Keratinocyte (primary cell): ENCODE results near the gene ZFP36. TPM values are rescaled to one million over a fixed set of nuclear protein-coding genes. Genes with fewer than 3 reads are reported as not detected.

Experiments
- DNase-seq: peaks from one replicate; pipeline ENCODE4 v3.0.0-alpha.2; 2011; ENCODE audit warnings: low read depth, missing footprints, low spot score
- FAIRE-seq: peaks from 2 replicates; lab custom pipeline; 2011; peaks lifted over from hg19 to GRCh38; lab: Jason Lieb, UNC
- H2AFZ ChIP-seq: 2 replicates; pipeline ENCODE4 v1.6.0; 2012; ENCODE audit warnings: low read length, control low read depth, inconsistent platforms; ENCODE audit not compliant: control insufficient read depth
- H3K27ac ChIP-seq: 2 replicates; pipeline ENCODE4 v1.5.1; 2011; ENCODE audit warnings: low read length; ENCODE audit not compliant: control insufficient read depth, insufficient read depth
- H3K27me3 ChIP-seq: 3 replicates; pipeline ENCODE4 v1.6.0; 2011; ENCODE audit warnings: low read length; ENCODE audit not compliant: control insufficient read depth, insufficient read depth; ENCODE audit errors: extremely low read depth
- H3K36me3 ChIP-seq, 2 experiments: 2 replicates in 1 of 2; 3 replicates in 1 of 2; pipeline ENCODE4 v1.5.1; 2011; ENCODE audit warnings: low read length in 2 of 2, mild to moderate bottlenecking in 1 of 2; ENCODE audit not compliant: control insufficient read depth in 2 of 2, insufficient read depth in 2 of 2; ENCODE audit errors: extremely low read depth in 1 of 2
- H3K4me1 ChIP-seq: 3 replicates; pipeline ENCODE4 v1.5.1; 2011; ENCODE audit warnings: low read length; ENCODE audit not compliant: control insufficient read depth, insufficient read depth; ENCODE audit errors: extremely low read depth
- H3K4me2 ChIP-seq: 3 replicates; pipeline ENCODE4 v1.6.0; 2011; ENCODE audit warnings: low read depth, low read length; ENCODE audit not compliant: control insufficient read depth, insufficient read depth; ENCODE audit errors: extremely low read depth
- H3K4me3 ChIP-seq, 3 experiments: fragments of 200-600 bp in 1 of 3; sonication (generic) in 1 of 3; 2 replicates in 2 of 3; 3 replicates in 1 of 3; pipeline ENCODE4 v1.5.1; 2011 to 2016; ENCODE audit warnings: low read length in 3 of 3, mild to moderate bottlenecking in 3 of 3, control low read depth in 2 of 3, inconsistent platforms in 1 of 3, low read depth in 1 of 3, mixed read lengths in 1 of 3, mixed run types in 1 of 3, moderate library complexity in 1 of 3; ENCODE audit not compliant: control insufficient read depth in 2 of 3, insufficient read depth in 2 of 3; ENCODE audit errors: extremely low read depth in 1 of 3
- H3K79me2 ChIP-seq: 2 replicates; pipeline ENCODE4 v1.6.0; 2012; ENCODE audit warnings: low read length; ENCODE audit not compliant: control insufficient read depth, insufficient read depth
- H3K9ac ChIP-seq: 3 replicates; pipeline ENCODE4 v1.6.0; 2011; ENCODE audit warnings: low read length; ENCODE audit not compliant: control insufficient read depth, insufficient read depth; ENCODE audit errors: extremely low read depth
- H3K9me1 ChIP-seq: 3 replicates; pipeline ENCODE4 v1.6.0; 2011; ENCODE audit warnings: low read length; ENCODE audit not compliant: control insufficient read depth, insufficient read depth; ENCODE audit errors: extremely low read depth
- H3K9me3 ChIP-seq: 2 replicates; pipeline ENCODE4 v1.5.1; 2012; ENCODE audit warnings: low read depth, low read length; ENCODE audit not compliant: control insufficient read depth
- H4K20me1 ChIP-seq: 3 replicates; pipeline ENCODE4 v1.6.0; 2011; ENCODE audit warnings: low read length; ENCODE audit not compliant: control insufficient read depth, insufficient read depth; ENCODE audit errors: extremely low read depth
- EZH2 ChIP-seq: IDR thresholded peaks from one replicate; pipeline ENCODE4 v1.6.1; 2012; ENCODE audit warnings: inconsistent platforms, mild to moderate bottlenecking, low read length, moderate library complexity
- dilution Hi-C: fragments of 300-500 bp; cut with MboI; formaldehyde crosslinking; loops from one replicate; pipeline ENCODE4 v1.7.0; 2020; ENCODE audit warnings: low sequenced_read_pairs; ENCODE audit not compliant: extremely low pct_ligation_motif_present
- polyA plus RNA-seq, 5 experiments: library from polyadenylated mRNA; depleted of rRNA in 3 of 5; stranded (reverse) in 3 of 5; stranded (forward) in 1 of 5; unstranded in 1 of 5; fragments of >200 nt; gene quantifications; 1 replicate in 1 of 5; 2 replicates in 3 of 5; 3 replicates in 1 of 5; pipeline versions ENCODE4 v1.2.1 to v1.2.3, GENCODE V29; 2011 to 2012; ENCODE audit warnings: missing spikeins in 2 of 5, low read depth in 1 of 5, low replicate concordance in 1 of 5
- TF ChIP-seq, protein P1 (sequence below), 3 experiments: IDR thresholded peaks in 1 of 3; conservative IDR thresholded peaks in 1 of 3; optimal IDR thresholded peaks in 1 of 3; 2 replicates in 2 of 3; 3 replicates in 1 of 3; pipeline versions ENCODE3 to v1.5.1; 2011; ENCODE audit warnings: low read length in 3 of 3, mild to moderate bottlenecking in 3 of 3, moderate library complexity in 2 of 3, control low read depth in 1 of 3, inconsistent platforms in 1 of 3; ENCODE audit not compliant: insufficient read depth in 2 of 3; ENCODE audit errors: extremely low read depth in 1 of 3

ZFP36 gene
- polyA plus RNA-seq, 1 donor (not counting 4 experiments of a cell fraction or from before 2014, with no cell fraction given), result 12.8 TPM

DNA sequence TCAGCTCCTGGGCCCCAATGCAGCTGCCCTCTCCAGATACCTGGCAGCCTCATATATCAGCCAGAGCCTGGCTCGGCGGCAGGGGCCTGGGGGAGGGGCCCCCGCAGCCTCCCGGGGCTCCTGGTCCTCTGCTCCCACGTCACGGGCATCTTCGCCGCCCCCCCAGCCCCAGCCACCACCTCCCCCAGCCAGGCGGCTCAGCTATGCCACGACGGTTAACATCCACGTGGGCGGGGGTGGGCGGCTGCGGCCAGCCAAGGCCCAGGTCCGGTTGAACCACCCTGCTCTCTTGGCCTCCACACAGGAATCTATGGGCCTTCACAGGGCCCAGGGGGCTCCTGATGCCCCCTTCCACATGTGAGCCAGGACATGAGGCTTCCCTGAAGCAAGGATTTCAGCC, 18.3 kb downstream of the ZFP36 start:
- Histone ChIP-seq H3K4me3 (no peak overlapping the region), H3K4me2 (no peak overlapping the region), H3K9ac (no peak overlapping the region), H3K4me1 (no peaks in the 10 kb centered on the region), H3K9me1 (no peaks in the 10 kb centered on the region), H3K27ac (no peak overlapping the region), H3K9me3 (no peaks in the 10 kb centered on the region), H3K27me3 (no peaks in the 10 kb centered on the region), H3K79me2 (no peaks in the 10 kb centered on the region), H2AFZ (no peak overlapping the region), H3K36me3 (peaks cover 0 to 3% of the 10 kb centered on the region in 2 experiments), H4K20me1 (no peaks in the 10 kb centered on the region)
- no peak for DNase-seq
- FAIRE-seq, result no peak
- dilution Hi-C loops, result no loop called here
- TF ChIP-seq, protein P1, sequence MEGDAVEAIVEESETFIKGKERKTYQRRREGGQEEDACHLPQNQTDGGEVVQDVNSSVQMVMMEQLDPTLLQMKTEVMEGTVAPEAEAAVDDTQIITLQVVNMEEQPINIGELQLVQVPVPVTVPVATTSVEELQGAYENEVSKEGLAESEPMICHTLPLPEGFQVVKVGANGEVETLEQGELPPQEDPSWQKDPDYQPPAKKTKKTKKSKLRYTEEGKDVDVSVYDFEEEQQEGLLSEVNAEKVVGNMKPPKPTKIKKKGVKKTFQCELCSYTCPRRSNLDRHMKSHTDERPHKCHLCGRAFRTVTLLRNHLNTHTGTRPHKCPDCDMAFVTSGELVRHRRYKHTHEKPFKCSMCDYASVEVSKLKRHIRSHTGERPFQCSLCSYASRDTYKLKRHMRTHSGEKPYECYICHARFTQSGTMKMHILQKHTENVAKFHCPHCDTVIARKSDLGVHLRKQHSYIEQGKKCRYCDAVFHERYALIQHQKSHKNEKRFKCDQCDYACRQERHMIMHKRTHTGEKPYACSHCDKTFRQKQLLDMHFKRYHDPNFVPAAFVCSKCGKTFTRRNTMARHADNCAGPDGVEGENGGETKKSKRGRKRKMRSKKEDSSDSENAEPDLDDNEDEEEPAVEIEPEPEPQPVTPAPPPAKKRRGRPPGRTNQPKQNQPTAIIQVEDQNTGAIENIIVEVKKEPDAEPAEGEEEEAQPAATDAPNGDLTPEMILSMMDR (optimal IDR thresholded peaks at IDR 0.05 in 1 of 3, IDR thresholded peaks at IDR 0.05 in 1 of 3, conservative IDR thresholded peaks at IDR 0.05 in 1 of 3; ENCODE audit: extremely low read depth in 1 of 3, insufficient read depth in 2 of 3, low read length in 3 of 3), result no peak
- TF ChIP-seq EZH2, result no peak

DNA sequence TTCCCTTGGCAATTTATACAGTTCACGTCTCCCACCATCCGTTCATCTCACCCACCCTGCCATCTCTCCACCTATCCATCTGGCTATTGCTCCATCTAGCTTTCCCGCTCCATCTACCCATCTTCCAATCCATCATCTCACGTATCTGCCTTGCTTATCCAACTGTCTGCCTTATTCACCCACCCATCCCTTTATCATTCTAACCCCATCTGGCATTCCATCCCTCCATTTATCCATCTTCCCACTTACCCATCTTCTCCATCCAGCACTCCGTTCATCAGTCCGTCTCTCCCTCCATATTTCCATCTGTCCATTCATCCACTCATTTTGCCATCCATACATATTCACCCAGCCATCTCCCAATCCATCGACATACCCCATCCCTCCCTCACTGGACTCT, 19.1 kb downstream of the ZFP36 start:
- no peaks in the 10 kb centered on the region for H4K20me1 ChIP-seq
- no peak overlapping the region for H3K27ac ChIP-seq
- H3K9me1 ChIP-seq, result no peaks in the 10 kb centered on the region
- H3K9me3 ChIP-seq, result no peaks in the 10 kb centered on the region
- TF ChIP-seq EZH2, result no peak
- TF ChIP-seq, protein P1 (optimal IDR thresholded peaks at IDR 0.05 in 1 of 3, IDR thresholded peaks at IDR 0.05 in 1 of 3, conservative IDR thresholded peaks at IDR 0.05 in 1 of 3; ENCODE audit: extremely low read depth in 1 of 3, insufficient read depth in 2 of 3, low read length in 3 of 3), result no peak
- no peak overlapping the region for H3K9ac ChIP-seq
- no peak overlapping the region for H2AFZ ChIP-seq
- no peaks in the 10 kb centered on the region for H3K27me3 ChIP-seq
- FAIRE-seq (no peak), DNase-seq (no peak)
- H3K4me3 ChIP-seq, result no peak overlapping the region
- no peak overlapping the region for H3K4me2 ChIP-seq
- no peaks in the 10 kb centered on the region for H3K4me1 ChIP-seq
- peaks cover 0 to 3% of the 10 kb centered on the region in 2 experiments for H3K36me3 ChIP-seq
- no peaks in the 10 kb centered on the region for H3K79me2 ChIP-seq
- dilution Hi-C loops, result no loop called here
